ENCODE measurements around the gene CCL20. TPM values are rescaled to one million over a fixed set of nuclear protein-coding genes. Genes with fewer than 3 reads are reported as not detected.

The CCL20 gene
- total RNA-seq, 2 experiments from 2014 or later, result not detected

- Histone ChIP-seq H3K4me1 (ENCODE audit: insufficient read depth, low read length, poor library complexity, severe bottlenecking) (no peaks in the 10 kb centered on the region), H3K36me3 (ENCODE audit: insufficient read depth, low read length) (no peaks in the 10 kb centered on the region), H3K27ac (ENCODE audit: low read depth, low read length, poor library complexity, severe bottlenecking) (no peak overlapping the region), H4K20me1 (ENCODE audit: insufficient read depth, low read length) (no peaks in the 10 kb centered on the region), H3K9me3 (ENCODE audit: low read length) (no peaks in the 10 kb centered on the region), H3K79me2 (ENCODE audit: insufficient read depth, low read depth, low read length) (no peaks in the 10 kb centered on the region), H3K4me2 (ENCODE audit: low read length) (no peak overlapping the region), H3K9me2 (ENCODE audit: insufficient read depth, low read length) (no peaks in the 10 kb centered on the region), H3K4me3 (ENCODE audit: low read depth, low read length, poor library complexity, severe bottlenecking) (no peak overlapping the region), H2AFZ (ENCODE audit: low read length) (no peak overlapping the region)
- no peak for DNase-seq (ENCODE audit: low spot score)
- intact Hi-C loops (cut with micrococcal nuclease; ENCODE audit: unreplicated experiment), result no loop called here
- TF ChIP-seq EZH2phosphoT487 (IDR thresholded peaks at IDR 0.05; ENCODE audit: borderline replicate concordance, low read depth, low read length) (no peak), CTCF (conservative IDR thresholded peaks at IDR 0.05; ENCODE audit: low read length) (no peak)
- ChIA-PET POLR2A (no interaction called here), CTCF (ENCODE audit: unreplicated experiment) (no interaction called here)
- BruUV-seq (replicated peaks), result no TSS peak
Measured at GRCh38 chr2:227815066-227815465, 1.4 kb downstream of the CCL20 start.

- POLR2A ChIA-PET, result interaction anchor here (0.7 kb wide), 1 partner anchor 378 kb away, joined by 3 read pairs; no protein-coding TSS in a partner anchor
- intact Hi-C loops (cut with micrococcal nuclease; ENCODE audit: unreplicated experiment), result no loop called here
- CTCF ChIA-PET (ENCODE audit: unreplicated experiment), result no interaction called here
- no peak overlapping the region for H3K4me3 ChIP-seq (ENCODE audit: low read depth, low read length, poor library complexity, severe bottlenecking)
- no peak overlapping the region for H3K4me2 ChIP-seq (ENCODE audit: low read length)
- DNase-seq (ENCODE audit: low spot score), result no peak
- H3K27ac ChIP-seq (ENCODE audit: low read depth, low read length, poor library complexity, severe bottlenecking), result no peak overlapping the region
- H3K9me3 ChIP-seq (ENCODE audit: low read length), result no peaks in the 10 kb centered on the region
- no peaks in the 10 kb centered on the region for H4K20me1 ChIP-seq (ENCODE audit: insufficient read depth, low read length)
- no peaks in the 10 kb centered on the region for H3K36me3 ChIP-seq (ENCODE audit: insufficient read depth, low read length)
- TF ChIP-seq CTCF (conservative IDR thresholded peaks at IDR 0.05; ENCODE audit: low read length), result no peak
- TF ChIP-seq EZH2phosphoT487 (IDR thresholded peaks at IDR 0.05; ENCODE audit: borderline replicate concordance, low read depth, low read length), result no peak
- no peak overlapping the region for H2AFZ ChIP-seq (ENCODE audit: low read length)
- no peaks in the 10 kb centered on the region for H3K4me1 ChIP-seq (ENCODE audit: insufficient read depth, low read length, poor library complexity, severe bottlenecking)
- H3K9me2 ChIP-seq (ENCODE audit: insufficient read depth, low read length), result no peaks in the 10 kb centered on the region
- BruUV-seq (replicated peaks), result no TSS peak
- H3K79me2 ChIP-seq (ENCODE audit: insufficient read depth, low read depth, low read length), result no peaks in the 10 kb centered on the region
Measured at GRCh38 chr2:227816507-227817294, 3.1 kb downstream of the CCL20 start.

- DNase-seq (ENCODE audit: low spot score), result no peak
- Histone ChIP-seq H3K4me1 (ENCODE audit: insufficient read depth, low read length, poor library complexity, severe bottlenecking) (no peaks in the 10 kb centered on the region), H3K27ac (ENCODE audit: low read depth, low read length, poor library complexity, severe bottlenecking) (no peak overlapping the region), H3K79me2 (ENCODE audit: insufficient read depth, low read depth, low read length) (no peaks in the 10 kb centered on the region), H3K36me3 (ENCODE audit: insufficient read depth, low read length) (no peaks in the 10 kb centered on the region), H3K4me2 (ENCODE audit: low read length) (no peak overlapping the region), H3K9me3 (ENCODE audit: low read length) (no peaks in the 10 kb centered on the region), H2AFZ (ENCODE audit: low read length) (no peak overlapping the region), H3K9me2 (ENCODE audit: insufficient read depth, low read length) (no peaks in the 10 kb centered on the region), H4K20me1 (ENCODE audit: insufficient read depth, low read length) (no peaks in the 10 kb centered on the region), H3K4me3 (ENCODE audit: low read depth, low read length, poor library complexity, severe bottlenecking) (no peak overlapping the region)
- intact Hi-C loops (cut with micrococcal nuclease; ENCODE audit: unreplicated experiment), result no loop called here
- BruUV-seq (replicated peaks), result no TSS peak
- POLR2A ChIA-PET, result interaction anchor here (0.7 kb wide), 1 partner anchor 378 kb away, joined by 3 read pairs; no protein-coding TSS in a partner anchor
- CTCF ChIA-PET (ENCODE audit: unreplicated experiment), result no interaction called here
- no peak for TF ChIP-seq EZH2phosphoT487 (IDR thresholded peaks at IDR 0.05; ENCODE audit: borderline replicate concordance, low read depth, low read length)
- TF ChIP-seq CTCF (conservative IDR thresholded peaks at IDR 0.05; ENCODE audit: low read length), result no peak
Measured at GRCh38 chr2:227817336-227817735, 3.7 kb downstream of the CCL20 start.

Data from OCI-LY7 (cell line).